Measurements from ENCODE around the gene CITED2. TPM values are rescaled to one million over a fixed set of nuclear protein-coding genes. Genes with fewer than 3 reads are reported as not detected.

CITED2 gene
- total RNA-seq, 4 donors from 2014 or later: 103 to 553 (median 336) TPM

DNA sequence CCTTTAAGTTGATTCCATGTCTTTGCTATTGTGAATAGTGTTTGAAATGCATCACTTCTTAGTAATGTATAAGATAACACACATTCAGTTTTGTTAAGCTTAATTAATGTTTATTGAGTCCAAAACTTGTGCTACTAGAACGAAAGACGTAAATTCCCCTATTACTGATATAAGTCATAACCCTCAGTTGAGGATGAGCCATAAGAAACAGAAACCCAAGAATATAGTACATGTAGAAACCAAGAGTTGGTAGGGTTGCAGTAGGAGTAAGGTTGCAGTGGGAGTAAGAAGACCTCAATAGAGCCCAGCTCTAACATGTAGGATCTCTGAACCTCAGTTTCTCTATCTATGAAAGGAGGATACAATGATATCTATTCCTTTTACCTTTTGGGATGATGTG is 19.3 kb downstream of the CITED2 start:
- WGBS, 2 donors (ENCODE audit: low coverage in 1 of 2): 90 to 98% methylated on average over 2 of the region's 2 CpGs
- H3K4me1 ChIP-seq: no peaks in the 10 kb centered on the region
- H3K9me3 ChIP-seq: no peaks in the 10 kb centered on the region
- no peak overlapping the region for H3K27ac ChIP-seq
- H3K4me3 ChIP-seq: no peak overlapping the region
- no peaks in the 10 kb centered on the region for H3K36me3 ChIP-seq
- TF ChIP-seq EP300 (IDR thresholded peaks at IDR 0.05): no peak
- no peak for TF ChIP-seq POLR2A (IDR thresholded peaks at IDR 0.05)
- TF ChIP-seq, protein P1, sequence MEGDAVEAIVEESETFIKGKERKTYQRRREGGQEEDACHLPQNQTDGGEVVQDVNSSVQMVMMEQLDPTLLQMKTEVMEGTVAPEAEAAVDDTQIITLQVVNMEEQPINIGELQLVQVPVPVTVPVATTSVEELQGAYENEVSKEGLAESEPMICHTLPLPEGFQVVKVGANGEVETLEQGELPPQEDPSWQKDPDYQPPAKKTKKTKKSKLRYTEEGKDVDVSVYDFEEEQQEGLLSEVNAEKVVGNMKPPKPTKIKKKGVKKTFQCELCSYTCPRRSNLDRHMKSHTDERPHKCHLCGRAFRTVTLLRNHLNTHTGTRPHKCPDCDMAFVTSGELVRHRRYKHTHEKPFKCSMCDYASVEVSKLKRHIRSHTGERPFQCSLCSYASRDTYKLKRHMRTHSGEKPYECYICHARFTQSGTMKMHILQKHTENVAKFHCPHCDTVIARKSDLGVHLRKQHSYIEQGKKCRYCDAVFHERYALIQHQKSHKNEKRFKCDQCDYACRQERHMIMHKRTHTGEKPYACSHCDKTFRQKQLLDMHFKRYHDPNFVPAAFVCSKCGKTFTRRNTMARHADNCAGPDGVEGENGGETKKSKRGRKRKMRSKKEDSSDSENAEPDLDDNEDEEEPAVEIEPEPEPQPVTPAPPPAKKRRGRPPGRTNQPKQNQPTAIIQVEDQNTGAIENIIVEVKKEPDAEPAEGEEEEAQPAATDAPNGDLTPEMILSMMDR (IDR thresholded peaks at IDR 0.05): no peak
- TF ChIP-seq POLR2AphosphoS5 (IDR thresholded peaks at IDR 0.05): no peak
- no peaks in the 10 kb centered on the region for H3K27me3 ChIP-seq
- ATAC-seq: no peak

DNA sequence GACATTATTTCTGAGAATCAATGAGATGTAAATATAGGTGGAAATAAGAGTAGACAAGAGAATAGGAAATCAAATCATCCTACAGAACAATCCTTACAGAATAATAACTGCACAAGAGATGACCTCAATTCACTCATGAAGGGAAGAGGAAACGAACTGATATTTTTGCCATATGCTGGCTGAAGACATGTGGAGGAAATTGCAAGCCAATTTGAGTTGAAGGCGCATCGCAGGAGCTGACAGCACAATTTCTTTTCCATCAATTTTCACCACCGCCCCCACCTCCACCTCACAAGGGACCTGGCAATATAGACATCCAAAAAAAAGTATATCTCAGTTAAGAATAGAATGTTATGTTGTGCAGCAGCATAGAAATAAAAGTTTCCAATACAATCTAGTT is 20.3 kb downstream of the CITED2 start:
- WGBS, 2 donors (ENCODE audit: low coverage in 1 of 2): 49 to 54% methylated on average over 4 of the region's 4 CpGs
- Histone ChIP-seq H3K4me3 (no peak overlapping the region), H3K27ac (no peak overlapping the region), H3K36me3 (no peaks in the 10 kb centered on the region), H3K4me1 (no peaks in the 10 kb centered on the region), H3K9me3 (no peaks in the 10 kb centered on the region), H3K27me3 (no peaks in the 10 kb centered on the region)
- no peak for ATAC-seq
- no peak for TF ChIP-seq EP300 (IDR thresholded peaks at IDR 0.05)
- TF ChIP-seq POLR2A (IDR thresholded peaks at IDR 0.05): no peak
- TF ChIP-seq, protein P1 (IDR thresholded peaks at IDR 0.05): no peak
- no peak for TF ChIP-seq POLR2AphosphoS5 (IDR thresholded peaks at IDR 0.05)

DNA sequence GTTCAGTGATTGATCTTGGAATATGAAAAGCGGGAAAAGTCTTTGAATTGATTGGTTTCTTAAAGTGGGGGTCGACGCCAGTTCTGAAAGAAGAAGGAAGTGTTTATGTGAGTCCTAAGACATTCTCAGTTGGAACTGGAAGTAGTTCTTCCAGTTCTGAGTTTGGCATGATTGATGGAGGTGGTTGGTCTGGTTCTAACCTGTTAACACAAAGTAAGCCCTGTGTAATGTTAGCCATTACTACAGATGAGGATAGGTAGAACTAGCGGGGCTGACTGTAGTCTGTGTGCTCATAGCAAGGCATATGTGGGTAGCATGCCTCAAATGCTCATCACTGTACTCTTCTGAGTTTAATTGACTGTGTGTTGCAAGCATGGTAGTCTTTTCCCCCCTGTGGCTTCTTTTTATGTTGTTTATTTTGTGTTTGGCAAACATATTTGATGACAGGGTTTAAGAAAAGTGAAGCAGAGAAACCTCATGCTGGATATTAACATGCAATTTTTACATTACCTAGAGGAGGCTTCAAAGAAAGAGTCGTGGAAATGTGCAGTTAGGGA is 24.9 kb downstream of the CITED2 start:
- WGBS, 2 donors (ENCODE audit: low coverage in 1 of 2): 41 to 71% methylated on average over 5 of the region's 5 CpGs
- no peak for ATAC-seq
- H3K27ac ChIP-seq: no peak overlapping the region
- H3K4me3 ChIP-seq: no peak overlapping the region
- no peaks in the 10 kb centered on the region for H3K4me1 ChIP-seq
- H3K27me3 ChIP-seq: no peaks in the 10 kb centered on the region
- TF ChIP-seq POLR2AphosphoS5 (IDR thresholded peaks at IDR 0.05) (no peak), POLR2A (IDR thresholded peaks at IDR 0.05) (no peak), EP300 (IDR thresholded peaks at IDR 0.05) (no peak)
- TF ChIP-seq, protein P1 (IDR thresholded peaks at IDR 0.05): no peak
- H3K36me3 ChIP-seq: no peaks in the 10 kb centered on the region
- no peaks in the 10 kb centered on the region for H3K9me3 ChIP-seq

DNA sequence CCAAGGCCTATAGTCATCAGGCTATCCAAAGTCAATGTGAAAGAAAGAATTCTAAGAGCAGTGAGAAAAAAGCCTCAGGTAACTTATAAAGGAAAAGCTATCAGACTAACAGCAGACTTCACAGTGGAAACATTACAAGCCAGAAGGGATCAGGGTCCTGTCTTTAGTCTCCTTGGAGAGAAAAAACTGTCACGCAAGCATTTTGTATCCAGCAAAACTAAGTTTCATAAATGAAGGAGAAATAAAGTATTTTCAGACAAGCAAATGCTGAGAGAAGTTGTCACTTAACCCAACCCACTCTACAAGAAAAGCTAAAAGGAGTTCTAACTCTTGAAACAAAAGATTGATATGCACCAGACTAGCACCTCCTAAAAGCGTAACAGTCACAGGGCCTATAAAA is 28.1 kb downstream of the CITED2 start:
- no peak for ATAC-seq
- Histone ChIP-seq H3K36me3 (no peaks in the 10 kb centered on the region), H3K4me3 (no peak overlapping the region), H3K27ac (no peak overlapping the region), H3K9me3 (no peaks in the 10 kb centered on the region), H3K27me3 (no peaks in the 10 kb centered on the region), H3K4me1 (no peaks in the 10 kb centered on the region)
- WGBS, 2 donors (ENCODE audit: low coverage in 1 of 2): 97 to 100% methylated on average over 2 of the region's 2 CpGs
- TF ChIP-seq EP300 (IDR thresholded peaks at IDR 0.05): no peak
- TF ChIP-seq, protein P1 (IDR thresholded peaks at IDR 0.05): no peak
- no peak for TF ChIP-seq POLR2AphosphoS5 (IDR thresholded peaks at IDR 0.05)
- TF ChIP-seq POLR2A (IDR thresholded peaks at IDR 0.05): no peak

DNA sequence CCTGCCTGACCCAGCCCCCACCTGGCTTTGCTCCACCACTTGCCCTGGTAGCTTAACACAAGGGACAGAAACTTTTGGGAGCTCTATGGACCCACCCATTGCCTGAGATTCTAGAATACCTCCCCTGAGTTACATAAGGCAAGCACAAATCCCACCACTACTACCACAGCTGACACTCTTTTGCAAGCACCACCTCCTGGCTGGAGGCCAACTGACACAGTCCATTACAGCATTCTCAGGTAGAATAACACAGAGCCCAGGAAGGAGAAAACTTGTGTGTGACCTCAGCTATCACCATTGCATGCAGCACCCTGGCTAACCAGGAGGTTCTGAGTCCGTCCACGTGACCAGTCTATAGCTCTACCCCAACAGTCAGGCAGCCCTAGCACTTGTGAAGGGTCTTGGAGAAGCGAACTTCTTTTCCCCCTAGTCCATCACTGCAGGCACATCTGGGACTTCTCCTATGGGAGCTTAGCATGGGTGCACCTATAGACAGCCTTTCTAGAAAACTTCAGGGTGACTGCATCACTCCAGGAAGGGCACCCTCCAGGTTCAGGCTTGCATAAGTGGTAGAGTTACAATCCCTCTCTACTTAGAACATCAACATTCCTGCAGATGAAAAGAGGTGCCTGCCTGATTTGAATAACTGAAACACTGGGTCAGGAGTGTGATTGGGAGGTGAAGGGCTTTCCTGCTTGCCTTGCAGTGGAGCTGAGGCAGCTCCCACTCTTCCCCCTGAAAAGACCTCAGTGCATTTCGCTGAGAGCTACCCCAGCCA is 30.1 kb downstream of the CITED2 start:
- Histone ChIP-seq H3K27me3 (no peaks in the 10 kb centered on the region), H3K4me3 (no peak overlapping the region), H3K4me1 (no peaks in the 10 kb centered on the region), H3K27ac (no peak overlapping the region), H3K9me3 (no peaks in the 10 kb centered on the region), H3K36me3 (no peaks in the 10 kb centered on the region)
- 100% methylated on average over 1 of the region's 4 CpGs; no CpG with 5 or more reads in 1 of the 2 donors for WGBS, 2 donors (ENCODE audit: low coverage in 1 of 2)
- no peak for ATAC-seq
- no peak for TF ChIP-seq POLR2A (IDR thresholded peaks at IDR 0.05)
- TF ChIP-seq POLR2AphosphoS5 (IDR thresholded peaks at IDR 0.05): no peak
- TF ChIP-seq, protein P1 (IDR thresholded peaks at IDR 0.05): no peak
- TF ChIP-seq EP300 (IDR thresholded peaks at IDR 0.05): no peak
